HG03103 (cell line): ENCODE data around the gene ADIG.

Experiments used
- ATAC-seq: cut with Tn5 transposase; IDR thresholded peaks from one replicate; pipeline ENCODE4 v1.9.1; 2021; ENCODE audit warnings: low read depth; ENCODE audit not compliant: unreplicated experiment

The ADIG gene

DNA sequence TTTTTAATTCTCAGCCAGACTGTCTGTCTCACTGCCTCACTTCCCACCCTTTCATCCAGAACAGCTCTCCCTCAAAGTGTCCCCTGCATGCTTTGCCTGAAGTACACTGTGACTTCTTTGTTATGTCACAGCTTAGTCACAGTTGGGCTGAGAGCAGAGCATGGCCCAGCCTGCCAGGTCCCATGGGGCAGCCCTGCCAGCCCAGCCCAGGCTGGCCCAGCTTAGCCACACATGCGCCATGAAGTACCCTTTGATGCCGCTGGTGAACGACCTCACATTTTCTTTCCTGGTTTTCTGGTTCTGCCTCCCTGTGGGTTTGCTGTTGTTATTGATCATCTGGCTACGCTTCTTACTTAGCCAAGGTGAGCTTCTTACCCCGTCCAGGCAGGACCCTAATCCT, at the start of gene ADIG:
Gene ADIG (plus strand): TSS at position 185 of the 400 bp plus-strand sequence. CDS start 54 bp downstream, at position 239.
- ATAC-seq, result no peak

DNA sequence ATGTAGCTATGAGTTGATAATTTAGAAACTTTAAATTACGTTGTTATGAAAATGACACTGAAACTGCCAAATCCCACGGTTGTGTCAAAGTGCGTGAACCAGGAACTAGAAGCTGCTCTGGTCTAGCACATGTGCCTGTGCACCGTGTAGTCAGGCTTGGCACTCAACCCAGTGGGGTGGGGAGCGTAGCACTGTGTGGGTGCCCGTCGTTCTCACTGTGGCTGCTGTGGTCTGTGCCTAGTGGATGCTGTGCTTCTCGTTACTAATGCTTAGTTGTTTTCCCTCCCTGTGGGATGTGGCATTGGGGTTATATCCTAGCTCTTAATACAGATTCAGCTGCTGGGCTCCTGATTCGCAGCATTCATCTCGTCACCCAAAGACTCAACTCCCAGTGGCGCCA, 46.2 kb upstream of the ADIG start:
- ATAC-seq, result no peak

DNA sequence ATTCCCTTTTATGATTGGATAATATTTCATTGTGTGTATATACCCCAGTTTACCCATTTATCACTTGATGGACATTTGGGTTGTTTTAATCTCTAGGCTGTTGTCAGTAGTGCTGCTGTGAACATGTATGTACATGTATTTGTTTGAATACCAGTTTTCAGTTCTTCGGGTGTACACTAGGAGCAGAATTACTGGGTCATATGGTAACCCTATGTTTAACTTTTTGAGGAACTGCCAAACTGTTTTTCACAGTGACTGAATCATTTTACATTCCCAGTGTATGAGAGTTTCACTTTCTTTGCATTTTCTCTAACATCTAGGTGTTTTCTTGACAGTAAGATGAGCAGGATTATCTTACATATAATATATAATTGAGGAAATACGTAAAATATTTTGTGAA, 44.7 kb upstream of the ADIG start:
- no peak for ATAC-seq

DNA sequence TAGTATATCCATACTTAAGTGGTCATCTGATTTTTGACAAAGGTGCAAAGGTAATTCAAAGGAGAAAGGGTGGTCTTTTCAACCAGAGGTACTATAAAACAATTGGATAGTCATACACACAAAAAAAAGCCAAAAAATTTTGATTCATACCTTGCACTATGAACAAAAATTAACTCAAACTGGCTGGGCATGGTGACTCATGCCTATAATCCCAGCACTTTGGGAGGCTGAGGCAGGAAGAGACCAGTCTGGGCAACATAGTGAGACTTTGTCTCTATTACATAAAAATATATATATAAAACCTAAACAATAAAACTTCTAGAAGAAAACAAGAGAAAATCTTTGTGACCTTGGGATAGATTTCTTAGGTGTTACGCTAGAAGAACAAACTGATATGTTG, 43.8 kb upstream of the ADIG start:
- no peak for ATAC-seq

DNA sequence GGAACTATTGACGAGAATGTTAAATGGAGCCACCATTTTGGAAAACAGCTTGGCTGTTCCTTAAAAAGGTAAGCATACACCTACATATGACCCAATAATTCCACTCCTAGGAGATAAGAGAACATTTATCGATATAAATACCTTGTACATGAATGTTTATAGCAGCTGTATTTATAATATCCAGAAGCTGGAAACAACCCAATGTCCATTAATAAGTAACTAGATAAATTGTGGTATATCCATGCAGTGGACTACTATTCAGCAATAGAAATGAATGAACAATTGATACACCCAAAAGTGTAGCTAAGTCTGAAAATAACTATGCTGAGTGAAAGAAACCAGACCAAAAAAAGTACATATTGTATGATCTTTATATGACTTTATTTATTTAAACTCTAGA, 42.2 kb upstream of the ADIG start:
- no peak for ATAC-seq

DNA sequence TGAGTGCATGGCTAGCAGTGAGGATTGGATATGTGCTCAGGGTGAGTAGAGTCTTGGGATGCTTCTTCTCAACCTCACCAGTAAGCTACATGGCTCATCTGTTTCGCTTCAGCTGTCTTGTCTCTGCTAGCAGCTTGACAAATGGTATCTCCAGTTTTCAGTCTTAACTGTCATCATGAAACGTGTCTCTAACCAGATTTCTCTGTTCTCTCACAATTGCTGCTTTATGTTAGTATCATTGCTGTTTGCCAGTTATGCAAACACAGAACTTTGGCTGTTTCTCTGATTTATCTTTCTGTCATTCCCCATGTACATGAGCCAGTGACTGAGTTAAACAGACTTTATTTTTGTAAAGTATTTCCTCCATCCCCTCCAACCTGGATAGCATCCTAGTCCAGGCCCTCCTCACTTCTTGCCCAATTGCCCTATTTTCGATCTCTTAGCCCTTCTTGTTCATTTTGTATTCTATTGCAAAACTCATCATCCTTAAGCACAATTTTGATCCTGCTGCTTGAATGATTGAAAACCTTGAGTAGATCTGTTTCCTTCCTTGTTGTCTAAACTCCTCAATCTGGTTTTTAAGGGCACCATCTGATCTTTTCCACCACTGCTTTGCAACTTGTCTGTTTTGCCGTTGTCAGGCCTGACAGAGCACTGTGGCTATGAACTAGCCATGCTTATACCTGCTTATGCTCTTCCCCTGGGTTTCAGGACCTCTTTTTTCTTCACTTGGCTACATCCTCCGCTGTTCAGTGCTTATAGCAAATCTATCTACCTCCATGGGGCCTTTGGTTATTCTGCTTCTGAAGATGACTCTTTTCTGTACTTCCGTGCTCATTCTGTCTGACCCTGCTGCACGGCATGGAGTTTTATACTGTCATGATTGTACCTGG, 37.7 kb upstream of the ADIG start:
- ATAC-seq, result no peak

DNA sequence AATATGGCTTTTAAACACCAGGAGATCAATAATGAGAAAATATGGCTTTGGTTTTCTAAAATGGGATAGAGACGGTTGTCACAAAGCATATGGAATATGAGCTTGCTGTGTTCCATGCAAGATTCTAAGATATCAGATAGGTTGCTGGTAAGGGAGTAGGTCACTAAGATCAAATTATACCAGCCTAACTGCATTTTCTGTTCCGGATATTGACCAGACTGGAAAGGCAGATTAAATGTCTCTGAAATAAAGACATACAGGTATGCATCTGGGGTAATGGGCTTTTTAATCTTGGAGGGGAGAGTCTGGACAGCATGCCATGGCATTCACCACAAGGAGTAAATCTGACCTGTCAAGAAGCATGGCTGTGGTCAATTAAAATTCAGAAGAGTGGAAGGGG, 35.2 kb upstream of the ADIG start:
- no peak for ATAC-seq

DNA sequence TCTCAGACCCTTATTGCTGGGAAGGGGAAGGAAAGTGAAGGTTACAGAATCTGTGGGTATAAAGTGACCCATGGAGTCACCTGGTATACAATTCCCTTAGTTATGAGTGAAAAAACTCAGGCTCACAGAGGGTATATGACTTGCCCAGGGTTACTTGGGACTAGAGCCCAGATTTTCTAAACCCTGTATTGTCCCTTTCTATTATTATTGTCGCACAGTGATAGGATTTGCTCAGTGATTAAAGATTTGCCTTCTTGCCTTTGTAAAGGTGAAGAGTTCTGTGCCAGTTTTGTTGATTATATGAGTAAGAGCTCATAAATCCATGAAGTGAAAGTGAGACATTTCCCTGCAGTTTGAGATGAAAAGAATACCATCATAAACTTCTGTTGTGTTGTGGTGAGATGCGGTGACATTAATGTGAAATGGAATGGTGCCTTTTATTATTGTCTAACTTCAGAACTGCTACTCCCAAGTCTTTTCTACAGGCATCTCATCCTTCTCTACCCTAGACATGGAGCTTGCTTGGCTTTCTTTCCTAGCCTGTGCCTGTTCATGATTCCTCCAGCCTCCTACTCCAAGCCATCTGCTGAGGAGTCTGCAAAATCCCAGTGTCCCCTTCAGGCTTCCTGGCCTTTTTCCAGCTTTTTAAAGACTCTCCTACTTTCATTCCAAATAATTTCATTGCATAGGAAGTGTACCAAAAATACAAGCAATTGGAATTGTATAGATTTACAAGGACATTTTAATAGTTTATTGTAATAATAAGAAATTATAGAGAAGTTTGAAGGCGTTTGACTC, 33.5 kb upstream of the ADIG start:
- no peak for ATAC-seq

DNA sequence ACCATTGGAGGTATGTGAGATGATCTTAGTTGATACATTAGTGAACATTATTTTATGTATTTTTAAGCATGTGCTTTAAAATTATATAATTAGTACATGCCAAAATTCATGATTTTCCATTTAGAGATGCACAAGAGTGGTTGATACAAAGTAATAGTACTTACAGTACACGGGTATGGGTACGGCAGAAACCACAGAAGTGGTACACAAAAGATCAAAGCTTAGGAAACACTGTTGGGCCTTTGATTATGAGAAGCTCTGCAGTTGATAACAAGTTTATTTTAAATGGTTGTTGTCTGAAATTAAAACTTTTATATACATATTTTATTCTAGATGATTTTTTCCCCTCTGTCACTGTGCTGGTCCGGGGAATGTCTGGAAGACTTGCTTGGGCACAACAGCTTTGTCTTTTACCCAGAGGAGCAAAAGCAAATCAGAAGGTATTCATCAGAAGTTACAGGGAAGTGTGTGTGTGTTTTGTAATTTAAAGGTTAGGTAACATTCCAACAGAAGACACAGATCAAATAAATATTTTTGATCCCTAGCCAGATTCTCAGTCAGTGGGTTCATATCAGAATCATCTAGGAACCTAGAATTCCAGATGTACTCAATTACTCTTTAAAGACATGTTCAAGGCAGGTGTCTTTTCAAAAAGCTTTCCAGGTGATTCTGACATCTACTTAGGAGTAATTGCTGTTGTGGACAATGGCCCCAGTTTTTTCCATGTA, 32.5 kb upstream of the ADIG start:
- no peak for ATAC-seq

DNA sequence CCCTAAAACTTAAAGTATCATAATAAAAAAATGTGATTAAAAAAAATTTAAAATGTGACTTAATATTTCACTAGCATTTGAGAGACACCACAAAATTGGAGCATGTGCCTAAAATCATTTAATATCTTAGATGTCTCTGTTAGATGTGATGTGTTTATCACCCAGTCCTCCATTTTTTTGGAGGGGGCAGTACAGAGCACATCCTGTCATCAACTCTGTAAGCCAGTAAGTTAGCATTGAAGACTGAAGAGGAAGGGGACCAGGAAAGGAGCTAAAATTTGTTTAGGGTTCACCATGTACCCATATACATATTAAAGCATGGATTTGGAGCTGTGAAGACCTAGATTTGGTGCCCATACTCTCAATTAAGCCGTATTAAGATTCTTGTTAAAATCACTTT, 30.7 kb upstream of the ADIG start:
- no peak for ATAC-seq

DNA sequence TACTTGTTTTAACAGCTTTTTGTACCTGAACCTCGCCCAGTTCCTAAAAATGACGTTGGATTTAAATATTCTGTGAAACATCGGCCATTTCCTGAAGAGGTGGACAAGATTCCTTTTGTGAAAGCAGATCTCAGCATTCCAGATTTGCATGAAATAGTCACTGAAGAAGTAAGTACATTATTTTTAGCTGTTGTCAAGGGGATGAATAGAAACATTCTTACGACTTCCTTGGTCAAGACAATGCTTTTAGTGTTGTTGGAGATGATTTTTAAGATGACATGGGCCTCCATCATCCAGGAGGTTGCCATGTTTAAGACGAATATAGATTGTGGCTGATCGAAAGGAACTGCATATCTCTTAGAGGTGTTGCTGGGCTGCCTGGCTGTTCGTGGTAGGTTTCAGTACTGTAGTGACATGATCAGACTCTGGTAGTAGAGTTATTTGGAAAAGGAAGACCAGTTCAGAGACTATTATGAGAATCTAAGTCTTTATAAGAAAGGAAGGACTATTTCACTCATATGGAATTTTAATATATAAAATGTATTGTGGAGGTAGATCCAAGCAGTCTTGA, 29.9 kb upstream of the ADIG start:
- no peak for ATAC-seq

DNA sequence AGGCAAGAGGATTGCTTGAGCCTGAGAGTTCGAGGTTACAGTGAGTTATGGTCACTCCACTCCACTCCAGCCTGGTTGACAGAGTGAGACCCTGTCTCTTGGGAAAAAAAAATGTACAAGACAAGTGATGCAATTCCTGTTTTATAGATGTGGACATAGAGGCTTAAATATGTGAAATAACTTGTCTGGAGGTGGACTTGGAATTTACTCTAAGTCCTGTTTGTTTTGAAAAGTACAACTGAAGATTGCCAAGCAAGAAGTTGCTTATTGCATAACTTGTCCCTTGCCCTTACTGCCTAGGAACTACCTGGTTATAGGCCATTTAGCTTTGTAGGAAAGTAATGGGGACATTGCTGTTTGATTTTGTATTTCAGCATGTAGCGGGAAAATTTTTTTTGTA, 26.0 kb upstream of the ADIG start:
- no peak for ATAC-seq

DNA sequence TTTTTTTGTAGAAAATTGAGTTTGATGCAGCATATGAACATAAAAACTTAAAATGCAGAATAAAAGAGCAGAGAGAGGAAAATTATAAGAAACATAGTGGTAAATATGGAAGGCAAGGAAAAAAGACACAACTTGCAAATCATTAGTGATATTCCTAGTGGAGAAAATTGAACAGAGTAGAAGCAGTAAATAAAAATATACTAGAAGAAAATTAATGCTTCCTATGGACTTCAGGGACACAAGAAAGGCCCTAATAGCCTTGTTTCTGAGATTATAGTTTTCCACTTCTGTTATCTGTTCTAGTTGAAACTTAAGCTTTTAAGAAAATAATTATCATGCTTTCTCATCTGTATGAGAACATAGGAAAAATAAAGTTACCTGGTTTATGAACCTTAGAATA, 25.6 kb upstream of the ADIG start:
- ATAC-seq, result no peak

DNA sequence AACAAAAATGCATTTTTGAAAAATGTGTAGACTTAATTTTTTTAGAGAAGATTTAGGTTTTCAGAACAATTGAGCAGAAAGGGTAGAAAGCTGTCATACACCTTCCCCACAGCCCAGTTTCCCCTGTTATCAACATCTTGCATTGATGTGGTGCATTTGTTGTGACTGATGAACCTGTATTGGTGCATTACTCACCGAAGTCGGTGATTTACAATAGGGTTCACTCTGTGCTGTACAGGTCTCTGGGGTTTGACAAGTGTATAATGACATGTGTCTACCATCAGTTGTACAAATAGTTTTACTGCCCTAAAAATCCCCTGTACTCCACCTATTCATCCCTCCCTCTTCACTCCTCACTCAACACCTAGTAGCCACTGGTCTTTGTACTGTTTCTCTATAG, 23.8 kb upstream of the ADIG start:
- ATAC-seq, result no peak

DNA sequence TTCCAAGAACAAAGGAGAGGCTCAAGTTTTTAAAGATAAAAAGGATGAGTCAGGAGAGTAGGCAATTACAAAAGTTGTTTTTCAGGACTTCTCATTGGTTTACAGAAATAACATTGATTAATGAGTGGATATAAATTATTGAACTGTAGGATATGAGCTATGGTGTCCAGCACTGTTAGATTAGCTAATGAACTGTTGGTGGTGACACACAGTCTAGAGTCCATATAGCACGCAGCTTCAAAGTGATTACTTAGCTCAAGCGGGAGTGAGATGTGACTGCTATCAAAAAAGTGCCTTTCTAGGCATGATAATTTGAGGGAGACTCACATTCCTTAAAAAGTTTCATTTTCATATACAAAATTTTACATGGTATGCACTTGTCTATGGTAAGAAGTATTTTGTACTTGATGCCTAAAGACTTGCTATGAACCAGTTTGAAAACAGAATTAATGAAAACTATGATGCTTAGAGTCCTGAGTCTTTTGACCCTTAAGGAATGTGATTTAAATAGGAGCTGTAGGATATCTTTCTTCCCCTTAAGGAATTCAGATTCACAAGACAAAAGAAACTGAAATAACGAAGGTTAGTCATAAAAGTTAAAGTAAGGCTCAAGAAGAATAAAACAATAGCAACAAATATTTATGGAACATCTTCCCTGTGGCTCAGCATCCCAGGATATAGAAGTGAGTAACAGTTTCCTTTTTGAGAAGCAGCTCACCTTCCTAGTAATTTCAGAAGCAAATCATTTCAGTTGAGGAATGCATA, 22.2 kb upstream of the ADIG start:
- no peak for ATAC-seq

DNA sequence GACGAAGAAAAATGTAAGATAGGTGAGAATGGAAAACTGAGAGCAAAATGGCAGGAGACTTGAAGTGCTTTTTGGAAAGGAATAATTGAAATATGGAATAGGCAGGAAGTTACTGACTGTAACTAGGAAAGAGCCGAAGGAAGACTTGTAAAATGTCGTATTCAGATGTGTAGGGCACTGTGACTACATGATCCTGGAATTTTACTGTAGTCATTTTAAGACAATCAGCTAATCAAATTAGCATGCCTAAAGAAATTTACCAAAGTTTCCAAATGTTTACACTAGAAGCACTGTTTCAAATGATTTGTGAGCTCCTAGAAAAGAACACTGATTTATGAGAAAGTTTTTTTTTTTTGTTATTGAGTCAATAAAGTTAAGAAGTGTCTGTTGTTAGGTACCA, 21.2 kb upstream of the ADIG start:
- ATAC-seq, result no peak

DNA sequence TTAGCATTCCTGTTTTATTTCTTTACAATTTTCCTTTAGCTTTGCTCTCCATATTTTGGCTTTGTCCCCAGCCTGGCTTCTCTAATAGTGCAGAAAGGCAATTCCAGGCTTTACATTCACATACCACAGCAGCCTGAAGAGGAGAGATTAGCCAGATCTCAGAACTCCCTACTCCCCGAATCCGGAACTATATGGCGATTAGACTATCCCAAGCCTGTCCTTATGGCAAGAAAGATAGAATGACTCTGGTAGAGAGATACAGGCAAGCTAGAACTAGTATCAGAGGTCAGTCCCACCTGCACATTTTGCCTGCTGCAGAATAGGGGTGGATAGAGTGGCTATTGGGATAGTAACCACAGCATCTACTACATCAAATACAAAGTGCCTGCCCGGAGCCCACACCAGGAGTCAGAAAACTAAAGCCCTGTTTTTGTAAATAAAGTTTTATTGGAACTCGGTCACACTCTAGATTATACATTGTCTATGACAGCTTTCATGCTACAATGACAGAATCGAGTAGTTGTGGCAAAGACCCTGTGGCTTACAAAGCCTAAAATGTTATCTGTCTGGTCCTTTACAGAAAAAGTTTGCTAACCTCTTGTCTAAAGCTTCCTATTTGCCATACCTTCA, 17.1 kb upstream of the ADIG start:
- ATAC-seq, result no peak

DNA sequence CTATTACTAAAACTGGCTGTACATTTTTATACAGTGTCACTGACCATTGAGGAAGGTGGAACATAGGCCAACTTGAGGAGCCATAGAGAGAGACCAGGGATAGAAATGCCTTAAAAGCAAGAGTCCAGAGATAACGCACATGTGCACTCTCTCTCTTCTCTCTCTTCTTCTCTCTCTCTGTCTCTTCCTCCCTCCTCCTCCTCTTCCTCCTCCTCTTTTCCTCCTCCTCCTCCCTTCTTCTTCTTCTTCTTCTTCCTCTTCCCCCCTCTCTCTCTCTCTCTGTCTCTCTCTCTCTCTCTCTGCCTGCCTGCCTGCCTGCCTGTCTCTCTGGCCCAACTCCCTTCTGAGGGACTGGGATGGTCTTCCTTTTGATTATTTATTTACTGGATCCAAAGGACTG, 16.3 kb upstream of the ADIG start:
- no peak for ATAC-seq

DNA sequence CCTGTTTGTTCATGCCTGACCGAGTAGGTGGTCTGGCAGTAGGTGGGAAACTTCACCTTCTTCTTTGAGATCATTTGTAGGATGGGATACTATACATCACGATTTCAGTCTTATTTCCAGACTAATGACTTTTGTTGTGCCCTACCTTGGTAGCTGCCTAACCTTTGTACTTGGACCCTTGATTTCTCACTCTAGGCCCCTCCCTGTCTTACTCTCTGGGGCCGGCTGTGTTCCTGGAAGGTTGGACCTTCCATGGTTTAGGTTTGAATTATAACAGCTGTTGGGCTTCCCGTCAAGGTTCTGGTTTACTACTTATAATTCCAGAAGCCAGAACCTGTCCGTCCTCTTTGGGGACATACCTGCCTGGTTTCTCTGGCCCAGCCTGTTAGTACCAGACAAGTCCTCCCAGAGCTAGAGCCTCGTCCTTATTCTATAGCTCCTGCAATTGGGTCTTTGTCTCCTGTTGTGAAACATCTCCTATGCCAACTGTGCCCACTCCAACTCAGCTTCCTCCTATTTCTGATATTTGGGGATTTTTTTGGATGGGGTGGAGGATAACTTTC, 14.9 kb upstream of the ADIG start:
- ATAC-seq, result no peak
